NT2/D1 (cell line): Measurements from ENCODE around the gene RRM2.

ENCODE experiments used
- DNase-seq: peaks from one replicate; pipeline ENCODE4 v3.0.0-alpha.2; 2011; ENCODE audit warnings: low read depth, low spot score
- H3K27me3 ChIP-seq: 2 replicates; pipeline ENCODE4 v1.6.0; 2011; ENCODE audit warnings: mild to moderate bottlenecking; ENCODE audit not compliant: insufficient read length, insufficient read depth
- H3K36me3 ChIP-seq: 2 replicates; pipeline ENCODE4 v1.6.1; 2011; ENCODE audit warnings: mild to moderate bottlenecking, low read length, mixed read lengths; ENCODE audit not compliant: insufficient read depth, insufficient read length
- H3K4me1 ChIP-seq: 2 replicates; pipeline ENCODE4 v1.5.1; 2011; ENCODE audit not compliant: insufficient read depth, insufficient read length
- H3K4me3 ChIP-seq: 2 replicates; pipeline ENCODE4 v1.5.1; 2011; ENCODE audit warnings: low read depth; ENCODE audit not compliant: insufficient read length
- H3K9ac ChIP-seq: 2 replicates; pipeline ENCODE4 v1.6.0; 2011; ENCODE audit warnings: low read depth; ENCODE audit not compliant: insufficient read length
- H3K9me3 ChIP-seq: 2 replicates; pipeline ENCODE4 v1.5.1; 2011; ENCODE audit warnings: mild to moderate bottlenecking, low read length; ENCODE audit not compliant: insufficient read depth
- SUZ12 ChIP-seq: IDR thresholded peaks from 2 replicates; pipeline ENCODE4 v1.6.1; 2011; ENCODE audit not compliant: insufficient read length, insufficient read depth; ENCODE audit errors: extremely low read depth
- YY1 ChIP-seq: IDR thresholded peaks from 2 replicates; pipeline ENCODE4 v1.6.1; 2011; ENCODE audit not compliant: insufficient read length, insufficient read depth
- ZNF274 ChIP-seq: IDR thresholded peaks from 2 replicates; pipeline ENCODE4 v1.6.1; 2011; ENCODE audit warnings: mild to moderate bottlenecking, low read depth, low read length

The RRM2 gene

DNA sequence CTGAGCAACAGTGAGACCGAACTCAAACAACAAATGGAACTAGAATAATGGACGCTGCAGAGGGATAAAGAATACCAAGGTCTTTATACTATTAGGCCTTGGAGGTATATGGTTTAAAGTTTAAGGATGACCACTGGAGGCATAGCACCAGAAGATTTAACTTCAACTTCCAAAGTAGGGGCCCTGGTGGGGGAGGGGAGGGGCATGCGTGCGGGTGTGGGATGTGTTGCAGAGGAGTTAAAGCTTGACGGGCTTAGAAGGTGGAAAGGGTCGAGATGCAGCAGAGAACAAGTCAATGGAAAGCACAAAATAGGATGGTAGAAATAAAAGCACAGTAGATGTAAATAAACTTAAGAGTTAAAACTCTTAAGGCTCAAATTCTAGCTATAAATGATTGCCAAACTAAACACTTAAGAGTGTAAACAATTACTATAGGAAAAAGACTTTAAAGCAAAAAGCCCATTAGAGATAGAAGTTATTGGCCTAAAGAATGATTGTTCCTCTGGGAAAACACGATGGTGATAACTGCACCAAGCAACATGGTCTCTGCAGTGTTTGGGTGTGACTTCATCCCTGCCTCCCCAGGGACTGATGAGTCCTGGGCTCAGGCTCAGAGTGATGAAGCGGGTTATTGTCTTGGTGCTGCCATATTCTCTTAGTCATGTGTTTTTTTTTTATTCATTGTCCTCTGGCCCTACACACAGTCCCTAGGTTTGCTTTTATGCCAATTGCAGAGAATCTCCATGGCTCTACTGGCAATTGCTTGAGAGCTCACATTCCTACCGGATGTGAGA is 13.0 kb downstream of the RRM2 start:
- Histone ChIP-seq H3K27me3 (no peaks in the 10 kb centered on the region), H3K4me3 (no peak overlapping the region), H3K9me3 (no peaks in the 10 kb centered on the region), H3K4me1 (peaks cover 3% of the 10 kb centered on the region), H3K36me3 (peaks cover 36% of the 10 kb centered on the region), H3K9ac (no peak overlapping the region)
- no peak for DNase-seq
- TF ChIP-seq SUZ12: no peak
- no peak for TF ChIP-seq YY1
- no peak for TF ChIP-seq ZNF274

DNA sequence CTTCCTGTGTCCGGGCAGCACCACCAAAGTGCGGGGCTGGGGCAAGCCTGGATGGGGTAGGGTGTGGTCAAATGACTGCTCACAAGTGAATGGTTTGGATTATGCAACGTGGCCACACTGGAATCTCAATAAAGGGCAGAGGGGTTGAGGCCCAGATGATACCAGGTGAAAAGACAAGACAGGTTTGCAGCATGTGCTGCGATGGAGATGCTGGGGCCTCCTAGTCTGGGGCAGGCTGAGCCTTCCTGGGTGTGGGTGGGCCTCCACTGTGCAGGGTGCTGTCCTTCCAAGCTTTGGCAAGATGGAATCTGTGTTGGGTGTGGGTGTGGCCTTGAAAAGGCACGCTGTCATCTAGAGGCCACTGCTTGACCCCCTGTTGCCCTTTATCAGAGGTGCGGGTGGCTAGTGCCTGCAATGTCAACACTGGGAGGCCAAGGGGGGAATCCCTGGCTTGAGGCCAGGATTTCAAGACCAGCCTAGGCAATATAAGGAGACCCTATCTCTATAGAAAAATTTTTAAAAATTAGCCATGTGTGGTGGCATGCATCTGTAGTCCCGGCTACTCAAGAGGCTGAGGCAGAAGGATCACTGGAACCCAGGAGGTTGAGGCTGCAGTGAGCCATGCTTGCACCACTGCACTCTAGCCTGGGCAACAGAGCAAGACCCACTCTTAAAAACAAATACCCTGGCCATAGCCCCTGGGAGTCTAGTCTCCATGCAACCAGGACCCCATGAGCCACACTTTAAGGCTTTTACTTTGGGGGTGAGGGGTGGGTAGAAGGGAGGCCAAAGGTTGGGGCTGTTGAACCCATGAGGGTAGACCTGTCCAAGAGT is 13.8 kb downstream of the RRM2 start:
- no peaks in the 10 kb centered on the region for H3K27me3 ChIP-seq
- no peak for DNase-seq
- no peak overlapping the region for H3K4me3 ChIP-seq
- H3K9ac ChIP-seq: no peak overlapping the region
- H3K4me1 ChIP-seq: peaks cover 8% of the 10 kb centered on the region
- no peak for TF ChIP-seq ZNF274
- TF ChIP-seq YY1: no peak
- no peak for TF ChIP-seq SUZ12
- H3K9me3 ChIP-seq: no peaks in the 10 kb centered on the region
- H3K36me3 ChIP-seq: peaks cover 32% of the 10 kb centered on the region

DNA sequence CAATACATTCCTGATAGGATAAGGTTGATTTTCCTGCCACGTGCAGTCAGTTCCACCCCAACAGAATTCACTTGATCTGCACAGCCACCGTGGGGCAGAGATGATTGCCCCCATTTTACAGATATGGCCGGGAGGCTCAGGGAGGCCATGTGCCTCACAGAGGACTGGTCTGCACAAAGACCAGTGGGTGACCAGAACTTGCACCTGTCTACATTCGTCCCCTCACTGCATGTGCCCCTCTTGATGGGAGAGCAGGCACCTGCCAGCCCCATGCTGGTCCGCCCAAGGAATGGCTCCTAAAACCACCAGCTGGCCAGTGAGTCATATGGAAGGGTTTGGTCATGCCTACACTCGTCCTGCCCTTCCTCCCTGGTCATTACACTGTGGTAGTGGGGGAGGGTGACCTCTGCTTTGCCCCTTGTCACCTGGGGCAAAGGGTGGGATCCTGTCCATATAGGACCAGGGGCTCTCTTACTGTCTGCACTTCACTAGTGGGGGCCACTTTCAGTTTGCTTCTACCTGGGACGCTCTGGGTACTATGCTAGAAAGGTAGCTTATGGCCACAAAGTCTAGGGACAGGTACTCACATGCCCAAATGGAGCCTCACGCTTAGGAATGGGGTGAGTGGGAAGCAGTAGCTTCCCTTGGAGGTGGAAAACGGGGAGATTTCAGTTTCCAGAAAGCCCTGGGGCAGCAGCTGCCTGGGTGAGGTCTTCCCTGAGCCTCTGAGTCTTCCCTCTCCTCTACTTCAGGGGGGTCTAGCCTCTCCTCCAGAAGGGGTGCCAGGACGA is 14.7 kb downstream of the RRM2 start:
- Histone ChIP-seq H3K4me1 (peaks cover 8% of the 10 kb centered on the region), H3K4me3 (no peak overlapping the region), H3K27me3 (no peaks in the 10 kb centered on the region), H3K9me3 (no peaks in the 10 kb centered on the region), H3K36me3 (peaks cover 31% of the 10 kb centered on the region), H3K9ac (no peak overlapping the region)
- no peak for DNase-seq
- no peak for TF ChIP-seq YY1
- no peak for TF ChIP-seq SUZ12
- TF ChIP-seq ZNF274: no peak

DNA sequence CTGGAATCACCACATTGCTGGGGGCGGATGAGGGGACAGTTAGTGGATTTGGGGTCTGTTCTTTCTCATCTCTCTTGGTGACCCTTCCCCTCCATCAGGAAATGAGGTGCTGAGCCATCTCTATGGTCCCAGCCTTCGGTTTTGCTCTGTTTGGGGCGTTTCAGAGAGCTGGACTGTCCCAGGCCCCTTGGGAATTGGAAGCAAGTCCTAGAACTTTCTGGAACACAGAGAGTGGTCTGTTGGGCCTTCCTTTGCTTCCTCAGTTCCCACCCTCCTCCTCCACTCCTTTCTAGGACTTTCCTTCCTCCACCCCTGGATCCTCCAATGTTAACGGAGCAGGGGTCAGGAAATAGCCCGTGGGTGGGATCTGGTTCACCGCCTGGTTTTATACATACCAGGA is 17.0 kb downstream of the RRM2 start:
- Histone ChIP-seq H3K36me3 (peaks cover 33% of the 10 kb centered on the region), H3K4me1 (peaks cover 5% of the 10 kb centered on the region)
- TF ChIP-seq YY1: no peak
- no peak for TF ChIP-seq SUZ12
- TF ChIP-seq ZNF274: no peak

DNA sequence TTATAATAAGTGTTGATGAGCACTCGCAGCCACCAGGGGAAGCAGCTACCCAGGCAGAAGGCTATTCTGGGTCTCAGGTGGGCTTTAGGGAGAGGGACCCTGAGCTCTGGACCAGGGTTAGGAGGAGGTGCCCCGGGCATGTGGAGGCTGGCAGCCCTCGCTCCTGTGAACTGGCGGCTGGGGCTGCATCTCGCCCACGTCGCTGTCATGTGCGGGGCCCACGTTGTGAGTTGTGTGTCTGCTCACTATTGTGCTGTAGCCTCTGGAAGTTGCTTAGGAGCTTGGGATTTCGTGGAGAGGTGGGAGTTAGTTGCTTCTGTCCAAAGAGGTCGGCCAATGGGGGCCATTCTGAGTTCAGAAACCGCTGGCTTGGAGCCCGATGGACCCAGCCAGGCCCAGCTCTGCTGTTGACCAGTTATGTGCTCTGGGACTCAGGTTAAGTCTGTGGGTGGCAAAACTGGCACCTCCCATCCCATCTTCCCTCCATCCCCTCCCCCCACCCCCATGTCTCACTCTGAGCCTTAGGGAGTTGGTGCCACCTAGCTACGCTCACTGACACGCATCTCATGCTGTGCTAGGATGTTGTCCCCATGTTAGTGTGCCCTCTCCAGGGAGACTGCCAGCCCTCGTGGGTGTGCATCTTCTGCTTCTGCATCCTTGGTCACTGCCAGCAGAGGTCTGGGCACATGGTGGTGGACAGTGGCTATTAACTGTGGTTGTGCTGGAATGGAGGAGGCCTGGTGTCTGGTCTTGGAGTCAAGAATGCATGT is 18.5 kb downstream of the RRM2 start:
- Histone ChIP-seq H3K9me3 (no peaks in the 10 kb centered on the region), H3K9ac (no peak overlapping the region), H3K4me3 (no peak overlapping the region), H3K4me1 (peaks cover 5% of the 10 kb centered on the region), H3K27me3 (no peaks in the 10 kb centered on the region), H3K36me3 (peaks cover 46% of the 10 kb centered on the region)
- TF ChIP-seq YY1 (no peak), ZNF274 (no peak), SUZ12 (no peak)
- DNase-seq: no peak

More for the DNA sequence above, 17.0 kb downstream of the RRM2 start:
- no peak for DNase-seq
- H3K9me3 ChIP-seq: no peaks in the 10 kb centered on the region
- no peak overlapping the region for H3K9ac ChIP-seq
- H3K4me3 ChIP-seq: no peak overlapping the region
- H3K27me3 ChIP-seq: no peaks in the 10 kb centered on the region

DNA sequence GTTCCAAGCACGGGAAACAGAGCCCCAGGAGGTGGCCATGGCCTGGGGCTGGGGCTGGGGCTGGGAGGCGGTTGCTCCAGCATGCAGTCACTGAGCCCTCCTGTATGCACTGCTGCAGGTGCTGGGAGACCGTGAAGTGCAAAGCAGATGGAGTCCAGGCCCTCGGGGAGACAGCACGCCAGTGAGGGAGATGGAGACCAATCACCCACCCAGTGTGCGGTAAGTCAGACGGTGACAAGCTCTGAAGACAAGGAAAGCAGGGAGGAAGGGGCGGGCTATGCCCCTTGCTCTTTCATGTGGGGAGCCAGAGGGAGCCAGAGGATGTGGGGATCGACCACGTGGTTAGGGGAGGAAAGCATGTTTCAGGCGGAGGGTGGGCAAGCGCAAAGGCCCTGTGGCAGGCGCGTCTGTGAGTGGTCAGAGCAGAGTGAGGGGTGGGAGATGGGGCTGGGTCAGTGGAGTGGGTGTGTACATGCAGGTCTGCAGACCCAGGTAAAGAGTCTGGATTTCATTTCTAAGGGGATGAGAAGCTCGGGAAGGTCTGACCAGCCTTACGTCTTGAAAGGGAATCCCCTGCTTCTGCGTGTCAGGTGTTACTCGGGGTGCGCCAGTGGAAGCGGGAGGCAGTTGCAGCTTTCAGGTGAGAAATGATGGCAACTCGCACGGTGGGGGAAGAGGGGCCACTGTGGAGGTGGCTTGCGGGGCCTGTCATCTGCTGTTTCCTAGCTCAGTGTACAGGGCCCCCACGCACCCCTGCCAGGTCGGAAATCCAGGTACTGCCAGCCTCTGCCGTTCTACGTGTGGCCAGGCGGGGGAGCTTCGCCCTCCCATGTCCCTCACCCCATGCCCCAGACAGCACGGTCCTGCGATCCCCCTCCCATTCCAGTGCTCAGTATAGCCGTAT is 19.4 kb downstream of the RRM2 start:
- H3K36me3 ChIP-seq: peaks cover 52% of the 10 kb centered on the region
- TF ChIP-seq SUZ12: no peak
- no peak for TF ChIP-seq YY1
- TF ChIP-seq ZNF274: no peak
- no peaks in the 10 kb centered on the region for H3K9me3 ChIP-seq
- no peak overlapping the region for H3K9ac ChIP-seq
- H3K27me3 ChIP-seq: no peaks in the 10 kb centered on the region
- DNase-seq: no peak
- no peak overlapping the region for H3K4me3 ChIP-seq
- H3K4me1 ChIP-seq: peaks cover 5% of the 10 kb centered on the region
